ENCODE data around the gene TMEM253. TPM values are rescaled to one million over a fixed set of nuclear protein-coding genes. Genes with fewer than 3 reads are reported as not detected.
A peak's percentile ranks its signal among the peaks of the same experiment; 100 is the strongest.

The TMEM253 gene
- total RNA-seq, 4 donors from 2014 or later: 0.94 TPM; not detected in 3

GRCh38 chr14:21069388-21070082, 31.3 kb upstream of the TMEM253 start:
- peak; percentile 4 for ATAC-seq
- Histone ChIP-seq H3K36me3 (peaks cover 0 to 18% of the 10 kb centered on the region in 2 donors), H3K9me3 (no peaks in the 10 kb centered on the region), H3K27me3 (no peaks in the 10 kb centered on the region), H3K4me3 (peak overlapping the region; percentile 66 to 78), H3K27ac (peak overlapping the region; percentile 4 to 93 (median 88)), H3K4me1 (peaks cover 0 to 47% (median 22%) of the 10 kb centered on the region in 3 donors)
- peak in 1 of 4 experiments; percentile 8 for TF ChIP-seq CTCF (IDR thresholded peaks at IDR 0.05)
- no peak for TF ChIP-seq POLR2AphosphoS5 (IDR thresholded peaks at IDR 0.05)
- WGBS, 2 donors (ENCODE audit: low coverage in 1 of 2): 0% methylated on average over 3 to 7 of the region's 40 CpGs

- Histone ChIP-seq H3K27ac (peak within 1 kb of the TSS; percentile 30 to 93 (median 88)), H3K27me3 (no peaks in the 10 kb centered on the region), H3K4me1 (peaks cover 0 to 47% (median 22%) of the 10 kb centered on the region in 3 donors), H3K9me3 (no peaks in the 10 kb centered on the region), H3K36me3 (peaks cover 0 to 24% of the 10 kb centered on the region in 2 donors), H3K4me3 (peak within 1 kb of the TSS; percentile 66 to 78)
- WGBS, 2 donors (ENCODE audit: low coverage in 1 of 2): 0% methylated on average over 5 to 9 of the region's 63 CpGs
- peak; percentile 70 for ATAC-seq
- TF ChIP-seq EP300 (IDR thresholded peaks at IDR 0.05): no peak
- TF ChIP-seq POLR2A (IDR thresholded peaks at IDR 0.05): peak; percentile 38 to 44
These were observed 30.7 kb upstream of the TMEM253 start, which contains the start of gene ARHGEF40 for GRCh38 chr14:21070083-21070609. Gene ARHGEF40 (plus strand): TSS chr14:21070304. CDS start chr14:21070397, 93 bp downstream.

GRCh38 chr14:21070610-21071224, 30.1 kb upstream of the TMEM253 start:
- TF ChIP-seq EP300 (IDR thresholded peaks at IDR 0.05): no peak
- TF ChIP-seq POLR2A (IDR thresholded peaks at IDR 0.05): peak in 1 of 2 donors; percentile 6
- no peak for TF ChIP-seq POLR2AphosphoS5 (IDR thresholded peaks at IDR 0.05)
- no peak for TF ChIP-seq CTCF (IDR thresholded peaks at IDR 0.05)
- Histone ChIP-seq H3K27me3 (no peaks in the 10 kb centered on the region), H3K36me3 (peaks cover 0 to 30% of the 10 kb centered on the region in 2 donors), H3K4me1 (peaks cover 0 to 47% (median 22%) of the 10 kb centered on the region in 3 donors), H3K4me3 (peak overlapping the region; percentile 66 to 78), H3K27ac (peak overlapping the region; percentile 30 to 93 (median 88)), H3K9me3 (no peaks in the 10 kb centered on the region)
- peak; percentile 10 for ATAC-seq
- WGBS, 2 donors (ENCODE audit: low coverage in 1 of 2): 0 to 1% methylated on average over 1 to 10 of the region's 23 CpGs

- peak; percentile 74 for ATAC-seq
- Histone ChIP-seq H3K4me1 (peaks cover 0 to 47% (median 22%) of the 10 kb centered on the region in 3 donors), H3K27ac (peak overlapping the region; percentile 2 to 93 (median 88)), H3K4me3 (peak overlapping the region; percentile 66 to 78), H3K36me3 (peaks cover 0 to 37% of the 10 kb centered on the region in 2 donors), H3K9me3 (no peaks in the 10 kb centered on the region), H3K27me3 (no peaks in the 10 kb centered on the region)
- peak in 1 of 4 experiments; percentile 9 for TF ChIP-seq CTCF (IDR thresholded peaks at IDR 0.05)
- no peak for TF ChIP-seq EP300 (IDR thresholded peaks at IDR 0.05)
- TF ChIP-seq POLR2AphosphoS5 (IDR thresholded peaks at IDR 0.05): peak; percentile 44
- peak in 1 of 2 donors; percentile 15 for TF ChIP-seq POLR2A (IDR thresholded peaks at IDR 0.05)
- WGBS, 2 donors (ENCODE audit: low coverage in 1 of 2): no CpG with 5 or more reads among the region's 37 CpGs
These were observed 29.4 kb upstream of the TMEM253 start for GRCh38 chr14:21071225-21072030.
